ENCODE data around the gene ROPN1L. TPM values are rescaled to one million over a fixed set of nuclear protein-coding genes. Genes with fewer than 3 reads are reported as not detected.

The ROPN1L gene
- total and polyA plus RNA-seq, 8 donors, result 0.31 to 0.87 (median 0.73) TPM; not detected in 4

DNA sequence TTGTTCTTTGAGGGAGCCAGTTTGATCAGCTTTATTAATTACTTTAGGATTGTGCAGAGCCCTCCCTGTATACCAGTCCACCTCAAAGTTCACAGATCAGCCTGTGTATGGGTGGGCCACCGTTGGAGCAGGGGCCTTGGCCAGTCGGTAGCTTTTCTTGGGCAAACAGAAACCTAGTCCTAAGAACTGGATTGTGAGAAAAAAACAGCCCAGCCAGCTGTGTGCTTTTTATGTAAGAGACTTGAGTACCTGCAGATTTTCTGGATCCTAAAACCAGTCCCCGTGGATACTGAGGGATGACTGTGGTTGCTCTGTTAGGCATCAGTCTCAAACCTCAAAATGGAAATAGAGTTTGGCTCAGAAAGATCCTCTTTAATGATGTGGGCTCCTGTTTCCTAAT lies 24.8 kb upstream of the ROPN1L start:
- WGBS, 5 donors, result 94 to 97% (median 95%) methylated on average over 3 of the region's 3 CpGs
- H3K27me3 ChIP-seq, result no peaks in the 10 kb centered on the region
- H3K27ac ChIP-seq, result no peak overlapping the region
- no peaks in the 10 kb centered on the region for H3K9me3 ChIP-seq
- no peak overlapping the region for H3K4me3 ChIP-seq
- intact Hi-C loops (cut with DNase I; ENCODE audit: low total_unique reads), result no loop called here
- no peak for TF ChIP-seq POLR2A (IDR thresholded peaks at IDR 0.05)
- TF ChIP-seq POLR2AphosphoS5 (IDR thresholded peaks at IDR 0.05), result no peak
- TF ChIP-seq, protein P1, sequence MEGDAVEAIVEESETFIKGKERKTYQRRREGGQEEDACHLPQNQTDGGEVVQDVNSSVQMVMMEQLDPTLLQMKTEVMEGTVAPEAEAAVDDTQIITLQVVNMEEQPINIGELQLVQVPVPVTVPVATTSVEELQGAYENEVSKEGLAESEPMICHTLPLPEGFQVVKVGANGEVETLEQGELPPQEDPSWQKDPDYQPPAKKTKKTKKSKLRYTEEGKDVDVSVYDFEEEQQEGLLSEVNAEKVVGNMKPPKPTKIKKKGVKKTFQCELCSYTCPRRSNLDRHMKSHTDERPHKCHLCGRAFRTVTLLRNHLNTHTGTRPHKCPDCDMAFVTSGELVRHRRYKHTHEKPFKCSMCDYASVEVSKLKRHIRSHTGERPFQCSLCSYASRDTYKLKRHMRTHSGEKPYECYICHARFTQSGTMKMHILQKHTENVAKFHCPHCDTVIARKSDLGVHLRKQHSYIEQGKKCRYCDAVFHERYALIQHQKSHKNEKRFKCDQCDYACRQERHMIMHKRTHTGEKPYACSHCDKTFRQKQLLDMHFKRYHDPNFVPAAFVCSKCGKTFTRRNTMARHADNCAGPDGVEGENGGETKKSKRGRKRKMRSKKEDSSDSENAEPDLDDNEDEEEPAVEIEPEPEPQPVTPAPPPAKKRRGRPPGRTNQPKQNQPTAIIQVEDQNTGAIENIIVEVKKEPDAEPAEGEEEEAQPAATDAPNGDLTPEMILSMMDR (IDR thresholded peaks at IDR 0.05), result no peak
- TF ChIP-seq EP300 (IDR thresholded peaks at IDR 0.05), result no peak
- H3K36me3 ChIP-seq, result peaks cover 54 to 100% (median 98%) of the 10 kb centered on the region in 4 donors
- peaks cover 0 to 16% (median 0%) of the 10 kb centered on the region in 4 donors for H3K4me1 ChIP-seq
- DNase-seq, result no peak

DNA sequence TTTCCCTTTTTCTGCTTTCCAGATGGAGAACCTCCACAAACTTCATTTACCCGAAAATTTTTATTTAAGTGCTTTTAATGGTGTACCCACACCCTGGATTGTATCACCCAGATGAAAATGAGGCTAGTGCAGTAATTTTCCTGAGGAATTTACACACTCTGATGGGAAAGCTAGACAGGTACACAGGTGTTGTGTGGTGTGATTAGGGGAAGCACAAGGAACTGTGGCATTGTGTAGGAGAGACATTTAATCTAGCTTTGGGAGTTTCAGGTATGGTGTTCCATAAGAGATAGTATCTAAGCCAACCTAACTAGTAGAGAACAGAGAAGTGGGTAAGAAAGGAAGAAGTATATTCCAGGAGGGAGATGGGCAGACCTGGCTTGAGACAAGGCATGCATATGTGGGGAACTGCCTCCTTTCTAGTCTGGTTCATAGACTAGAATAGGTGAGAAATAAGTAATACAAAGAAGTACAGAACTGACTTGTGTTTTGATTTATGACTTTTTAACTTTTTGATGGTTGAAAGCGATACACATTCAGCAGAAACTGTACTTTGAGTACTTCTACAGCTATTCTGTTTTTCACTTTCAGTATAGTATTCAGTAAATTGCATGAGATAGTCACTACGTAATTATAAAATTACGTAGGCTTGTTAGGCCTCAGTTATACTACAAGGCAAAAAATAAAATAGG lies 22.9 kb upstream of the ROPN1L start:
- Histone ChIP-seq H3K36me3 (peaks cover 38 to 99% (median 92%) of the 10 kb centered on the region in 4 donors), H3K27me3 (no peaks in the 10 kb centered on the region), H3K9me3 (no peaks in the 10 kb centered on the region), H3K4me1 (peaks cover 0 to 17% (median 0%) of the 10 kb centered on the region in 4 donors), H3K4me3 (no peak overlapping the region), H3K27ac (no peak overlapping the region)
- no peak for DNase-seq
- TF ChIP-seq, protein P1 (IDR thresholded peaks at IDR 0.05), result no peak
- TF ChIP-seq POLR2A (IDR thresholded peaks at IDR 0.05) (no peak), POLR2AphosphoS5 (IDR thresholded peaks at IDR 0.05) (no peak), EP300 (IDR thresholded peaks at IDR 0.05) (no peak)
- intact Hi-C loops (cut with DNase I; ENCODE audit: low total_unique reads), result no loop called here
- 85 to 95% (median 91%) methylated on average over 4 of the region's 4 CpGs for WGBS, 5 donors

DNA sequence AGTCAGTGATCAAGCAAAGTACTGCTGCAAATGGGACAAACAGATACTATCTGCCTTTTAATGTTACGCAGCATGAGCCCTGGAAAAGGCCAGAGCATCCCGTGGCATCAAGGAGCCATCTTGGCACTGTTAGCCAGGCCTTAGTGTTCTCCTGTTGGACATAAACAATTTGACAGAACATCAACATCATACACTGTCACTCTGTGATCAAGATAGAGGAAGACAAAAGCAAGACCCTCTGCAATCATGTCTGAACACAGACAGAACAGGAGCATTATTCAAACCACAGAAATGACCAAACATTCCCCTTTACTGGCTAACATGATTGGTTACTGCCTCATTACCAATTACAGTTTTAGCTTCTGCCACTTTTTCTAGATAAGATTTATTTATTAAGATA lies 21.2 kb upstream of the ROPN1L start:
- H3K9me3 ChIP-seq, result no peaks in the 10 kb centered on the region
- H3K36me3 ChIP-seq, result peaks cover 39 to 99% (median 92%) of the 10 kb centered on the region in 4 donors
- no peak overlapping the region for H3K27ac ChIP-seq
- no peak overlapping the region for H3K4me3 ChIP-seq
- H3K27me3 ChIP-seq, result no peaks in the 10 kb centered on the region
- intact Hi-C loops (cut with DNase I; ENCODE audit: low total_unique reads), result loop anchor here (10.0 kb wide), 1 partner anchor 136 kb away; no protein-coding TSS in a partner anchor
- peaks cover 0 to 17% (median 0%) of the 10 kb centered on the region in 4 donors for H3K4me1 ChIP-seq
- TF ChIP-seq EP300 (IDR thresholded peaks at IDR 0.05) (no peak), POLR2A (IDR thresholded peaks at IDR 0.05) (no peak)
- TF ChIP-seq, protein P1 (IDR thresholded peaks at IDR 0.05), result no peak
- 82 to 100% (median 94%) methylated on average over 2 of the region's 2 CpGs for WGBS, 5 donors
- DNase-seq, result no peak

DNA sequence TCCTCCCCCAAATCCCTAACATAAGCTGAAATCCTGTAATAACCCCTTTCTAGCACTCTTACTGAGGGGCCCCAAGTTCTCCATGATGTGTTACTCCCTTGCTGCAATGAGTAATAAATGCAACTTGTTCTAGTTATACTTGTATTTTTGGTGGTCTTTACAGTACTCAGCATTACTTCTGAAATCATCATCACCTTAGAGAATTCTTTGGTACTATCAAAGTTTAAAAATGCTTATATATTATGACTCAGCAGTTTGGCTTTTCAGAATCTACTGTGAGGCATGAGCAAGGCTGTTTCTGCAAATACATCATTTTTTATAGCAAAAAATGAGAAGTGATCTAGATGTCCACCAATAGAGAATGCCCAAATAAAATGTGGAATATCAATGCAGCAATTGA lies 20.7 kb upstream of the ROPN1L start:
- Histone ChIP-seq H3K27me3 (no peaks in the 10 kb centered on the region), H3K36me3 (peaks cover 34 to 99% (median 92%) of the 10 kb centered on the region in 4 donors), H3K4me3 (no peak overlapping the region), H3K4me1 (peaks cover 0 to 17% (median 0%) of the 10 kb centered on the region in 4 donors), H3K9me3 (no peaks in the 10 kb centered on the region), H3K27ac (no peak overlapping the region)
- no peak for TF ChIP-seq EP300 (IDR thresholded peaks at IDR 0.05)
- TF ChIP-seq, protein P1 (IDR thresholded peaks at IDR 0.05), result no peak
- no peak for TF ChIP-seq POLR2A (IDR thresholded peaks at IDR 0.05)
- no peak for TF ChIP-seq POLR2AphosphoS5 (IDR thresholded peaks at IDR 0.05)
- intact Hi-C loops (cut with DNase I; ENCODE audit: low total_unique reads), result loop anchor here (10.0 kb wide), 1 partner anchor 136 kb away; no protein-coding TSS in a partner anchor
- no peak for DNase-seq
